AG08395 (cell line): ENCODE data around the gene HIC2.
"Not testable (repeated sequence)": the region's sequence is repeated elsewhere in the genome, so short reads cannot be mapped to it uniquely, and the experiment has no call there.

ENCODE experiments used
- DNase-seq: peaks from one replicate; pipeline ENCODE4 v3.0.0; 2012; ENCODE audit warnings: mixed read lengths, low spot score

HIC2 gene

GRCh38 chr22:21417227-21417746 is at the start of gene HIC2:
TSS of gene HIC2 (plus strand) at chr22:21417371. CDS start at chr22:21442832, 25,461 bp downstream.
- DNase-seq = not testable (repeated sequence)

GRCh38 chr22:21368603-21369310 is 48.4 kb upstream of the HIC2 start:
- not testable (repeated sequence) for DNase-seq

GRCh38 chr22:21375880-21376279 is 41.3 kb upstream of the HIC2 start:
- not testable (repeated sequence) for DNase-seq

GRCh38 chr22:21383701-21384467 is 33.3 kb upstream of the HIC2 start, which contains the start of gene RIMBP3B:
TSS of gene RIMBP3B (plus strand) at chr22:21383751. CDS start at chr22:21383859, 108 bp downstream.
- DNase-seq = not testable (repeated sequence)

- DNase-seq = not testable (repeated sequence)
These were observed 32.5 kb upstream of the HIC2 start for GRCh38 chr22:21384468-21385357.

GRCh38 chr22:21389480-21389879 is 27.7 kb upstream of the HIC2 start:
- not testable (repeated sequence) for DNase-seq

- DNase-seq = not testable (repeated sequence)
These were observed 27.2 kb upstream of the HIC2 start for GRCh38 chr22:21390013-21390412.

- not testable (repeated sequence) for DNase-seq
These were observed 22.6 kb upstream of the HIC2 start for GRCh38 chr22:21394613-21395012.

GRCh38 chr22:21401197-21401969 is 15.8 kb upstream of the HIC2 start:
- DNase-seq = not testable (repeated sequence)

- DNase-seq = not testable (repeated sequence)
These were observed 14.3 kb upstream of the HIC2 start for GRCh38 chr22:21402763-21403314.

GRCh38 chr22:21407139-21407538 is 10.0 kb upstream of the HIC2 start:
- not testable (repeated sequence) for DNase-seq

- not testable (repeated sequence) for DNase-seq
These were observed 9.4 kb upstream of the HIC2 start for GRCh38 chr22:21407792-21408191.

GRCh38 chr22:21416375-21416774 is 796 bp upstream of the HIC2 start:
- not testable (repeated sequence) for DNase-seq

GRCh38 chr22:21417853-21418252 is 682 bp downstream of the HIC2 start:
- not testable (repeated sequence) for DNase-seq

- DNase-seq = not testable (repeated sequence)
These were observed 1.9 kb downstream of the HIC2 start for GRCh38 chr22:21418974-21419638.

GRCh38 chr22:21420180-21420763 is 3.1 kb downstream of the HIC2 start:
- not testable (repeated sequence) for DNase-seq

- DNase-seq = not testable (repeated sequence)
These were observed 7.0 kb downstream of the HIC2 start for GRCh38 chr22:21424084-21424709.

GRCh38 chr22:21434378-21435233 is 17.4 kb downstream of the HIC2 start:
- DNase-seq = not testable (repeated sequence)
